ENCODE measurements around the gene CLEC9A. TPM values are rescaled to one million over a fixed set of nuclear protein-coding genes. Genes with fewer than 3 reads are reported as not detected.

Gene CLEC9A
- total and polyA plus RNA-seq, 2 of the 8 experiments (the other 6 are each of a cell fraction or from before 2014, with no cell fraction given) = not detected

- Histone ChIP-seq H3K27ac (ENCODE audit: low read depth, low read length) (0 out of 2 replicates have a peak overlapping the region, but pooled peaks have one; percentile 28), H3K9ac (replicated peaks in 1 of 4; ENCODE audit: extremely low read depth in 1 of 4, low read depth in 3 of 4, low read length in 3 of 4) (no peak overlapping the region), H3K9me3 (ENCODE audit: insufficient read depth in 2 of 2, low read depth in 1 of 2, low read length in 1 of 2) (peaks cover 0 to 8% of the 10 kb centered on the region in 2 experiments; a peak in 2 of 4 replicates), H3K23ac (ENCODE audit: insufficient read length) (no peak overlapping the region), H3K79me2 (ENCODE audit: control insufficient read depth in 1 of 2, insufficient read depth in 2 of 2, low read length in 2 of 2) (no peaks in the 10 kb centered on the region), H2BK120ac (replicated peaks; ENCODE audit: low read depth, low read length) (no peak overlapping the region), H2AK5ac (ENCODE audit: low read depth, low read length) (no peak overlapping the region), H4K5ac (ENCODE audit: insufficient read length, low read depth, low read length) (no peak overlapping the region), H4K91ac (replicated peaks; ENCODE audit: insufficient read length, low read length) (no peak overlapping the region), H3K79me1 (ENCODE audit: low read depth, low read length) (no peaks in the 10 kb centered on the region), H3K56ac (replicated peaks; ENCODE audit: insufficient read length, low read depth, low read length) (no peak overlapping the region), H3K27me3 (replicated peaks in 1 of 4; ENCODE audit: control insufficient read depth in 3 of 4, extremely low read depth in 1 of 4, insufficient read depth in 3 of 4, low read length in 3 of 4) (no peaks in the 10 kb centered on the region), H3K4me1 (replicated peaks in 1 of 4; ENCODE audit: control insufficient read depth in 3 of 4, insufficient read depth in 4 of 4, low read length in 3 of 4) (peaks cover 0 to 7% (median 0%) of the 10 kb centered on the region in 4 experiments; a peak in 1 of 7 replicates), H3K18ac (ENCODE audit: extremely low read depth, low read length) (no peak overlapping the region), H4K8ac (ENCODE audit: extremely low read depth, insufficient read depth, low read length) (no peak overlapping the region), H3K14ac (ENCODE audit: insufficient read length) (no peak overlapping the region), H2BK20ac (ENCODE audit: low read length) (no peak overlapping the region), H2BK12ac (ENCODE audit: low read depth, low read length) (peak overlapping the region; percentile 68; the same call in 1 of the 2 replicates), H3K4ac (replicated peaks; ENCODE audit: insufficient read length, low read depth, low read length) (no peak overlapping the region), H3K4me2 (ENCODE audit: insufficient read depth in 1 of 2, low read depth in 2 of 2, low read length in 2 of 2) (no peak overlapping the region), H2AFZ (ENCODE audit: low read length) (no peak overlapping the region), H3K36me3 (ENCODE audit: control insufficient read depth in 2 of 4, insufficient read depth in 4 of 4, low read length in 3 of 4) (no peaks in the 10 kb centered on the region; a peak in 1 of 8 replicates), H3K23me2 (ENCODE audit: low read depth, low read length) (no peaks in the 10 kb centered on the region; the same call in 1 of the 2 replicates), H3K4me3 (ENCODE audit: extremely low read depth in 1 of 4, insufficient read depth in 2 of 4, low read depth in 3 of 4, low read length in 4 of 4) (no peak overlapping the region), H4K20me1 (replicated peaks in 1 of 2; ENCODE audit: control insufficient read depth in 1 of 2, insufficient read depth in 2 of 2, low read length in 2 of 2) (no peaks in the 10 kb centered on the region), H2BK5ac (ENCODE audit: low read depth, low read length) (no peak overlapping the region), H2BK15ac (ENCODE audit: low read length) (no peak overlapping the region)
- ChIA-PET CTCF (ENCODE audit: partially characterized antibody) (interaction anchor here (0.9 to 2.5 kb wide), 6 partner anchors 11 to 283 kb away, joined by 3 to 19 read pairs (median 4); no protein-coding TSS in a partner anchor), POLR2A (ENCODE audit: partially characterized antibody) (no interaction called here)
- WGBS, 2 experiments (ENCODE audit: extremely low coverage in 1 of 2, insufficient coverage in 1 of 2, insufficient read length in 1 of 2, insufficient replicate concordance in 2 of 2, low coverage in 1 of 2, low lambda C conversion rate in 2 of 2, missing lambda C conversion rate in 1 of 2) = 84% methylated on average over 4 of the region's 4 CpGs; no CpG with 5 or more reads in 1 of the 2 experiments
- DNase-seq (ENCODE audit: low read depth in 1 of 2, low spot score in 2 of 2) = no peak
- no peak for FAIRE-seq
- TF ChIP-seq RAD21 (IDR thresholded peaks at IDR 0.05 in 1 of 2, conservative IDR thresholded peaks at IDR 0.05 in 1 of 2; ENCODE audit: low read depth in 2 of 2, low read length in 2 of 2) (no peak), YY1 (IDR thresholded peaks at IDR 0.05; ENCODE audit: low read depth, low read length) (no peak), CHD1 (IDR thresholded peaks at IDR 0.05; ENCODE audit: low read depth, low read length) (no peak), SP2 (IDR thresholded peaks at IDR 0.05; ENCODE audit: low read length) (no peak), TAF7 (optimal IDR thresholded peaks at IDR 0.05; ENCODE audit: borderline replicate concordance, low read depth, low read length) (no peak), MAFK (IDR thresholded peaks at IDR 0.05; ENCODE audit: low read depth, low read length) (no peak), SUZ12 (IDR thresholded peaks at IDR 0.05; ENCODE audit: low read length) (no peak), FOSL1 (IDR thresholded peaks at IDR 0.05; ENCODE audit: insufficient read depth, low read depth, low read length) (no peak), SIN3A (conservative IDR thresholded peaks at IDR 0.05 in 1 of 2, IDR thresholded peaks at IDR 0.05 in 1 of 2; ENCODE audit: low read depth in 1 of 2, low read length in 2 of 2) (no peak), ATF3 (IDR thresholded peaks at IDR 0.05; ENCODE audit: insufficient read depth, low read depth, low read length) (no peak), BCL11A (IDR thresholded peaks at IDR 0.05; ENCODE audit: low read depth in 2 of 2, low read length in 2 of 2) (no peak), GABPA (IDR thresholded peaks at IDR 0.05; ENCODE audit: borderline replicate concordance, insufficient read depth, low read length) (no peak), CBX5 (IDR thresholded peaks at IDR 0.05; ENCODE audit: low read depth, low read length) (no peak)
Measured at GRCh38 chr12:10031321-10031720, 839 bp downstream of the CLEC9A start.
